ENCODE data around the gene TTC13.

TTC13 gene

GRCh38 chr1:230902349-230902923 is 76.2 kb downstream of the TTC13 start:
- no peak for DNase-seq

- DNase-seq, result no peak
These were observed 77.0 kb downstream of the TTC13 start for GRCh38 chr1:230901671-230902070.

GRCh38 chr1:230900984-230901383 is 77.7 kb downstream of the TTC13 start:
- no peak for DNase-seq

GRCh38 chr1:230899841-230900251 is 78.8 kb downstream of the TTC13 start:
- no peak for DNase-seq

GRCh38 chr1:230898748-230899147 is 79.9 kb downstream of the TTC13 start:
- no peak for DNase-seq

GRCh38 chr1:230898144-230898543 is 80.5 kb downstream of the TTC13 start:
- no peak for DNase-seq

- no peak for DNase-seq
These were observed 81.9 kb downstream of the TTC13 start for GRCh38 chr1:230896779-230897178.

- DNase-seq, result no peak
These were observed 83.2 kb downstream of the TTC13 start for GRCh38 chr1:230895452-230895851.

- DNase-seq, result no peak
These were observed 84.0 kb downstream of the TTC13 start for GRCh38 chr1:230894664-230895063.

GRCh38 chr1:230894032-230894431 is 84.6 kb downstream of the TTC13 start:
- no peak for DNase-seq

- DNase-seq, result no peak
These were observed 86.6 kb downstream of the TTC13 start for GRCh38 chr1:230892018-230892491.

- DNase-seq, result no peak
These were observed 87.2 kb downstream of the TTC13 start for GRCh38 chr1:230891413-230891812.

GRCh38 chr1:230884646-230885045 is 94.0 kb downstream of the TTC13 start:
- no peak for DNase-seq

GRCh38 chr1:230883967-230884366 is 94.7 kb downstream of the TTC13 start:
- DNase-seq, result no peak

- DNase-seq, result no peak
These were observed 98.9 kb downstream of the TTC13 start for GRCh38 chr1:230879778-230880177.

GRCh38 chr1:230878591-230878990 is 100.1 kb downstream of the TTC13 start:
- no peak for DNase-seq

- DNase-seq, result no peak
These were observed 100.6 kb downstream of the TTC13 start for GRCh38 chr1:230877924-230878590.

GRCh38 chr1:230877146-230877923 is 101.3 kb downstream of the TTC13 start:
- no peak for DNase-seq

GRCh38 chr1:230876660-230877059 is 102.0 kb downstream of the TTC13 start:
- no peak for DNase-seq

GRCh38 chr1:230875370-230875769 is 103.3 kb downstream of the TTC13 start:
- no peak for DNase-seq

- DNase-seq, result no peak
These were observed 107.7 kb downstream of the TTC13 start for GRCh38 chr1:230870916-230871315.

GRCh38 chr1:230869500-230869899 is 109.2 kb downstream of the TTC13 start:
- no peak for DNase-seq

- DNase-seq, result peak in 1 of 2 donors; percentile 5
These were observed 109.8 kb downstream of the TTC13 start for GRCh38 chr1:230868736-230869385.
